Measurements from ENCODE around the gene FAM184B. TPM values are rescaled to one million over a fixed set of nuclear protein-coding genes. Genes with fewer than 3 reads are reported as not detected.
A peak's percentile ranks its signal among the peaks of the same experiment; 100 is the strongest.

The FAM184B gene
- total RNA-seq, 1 experiment from 2014 or later: 0.29 TPM

DNA sequence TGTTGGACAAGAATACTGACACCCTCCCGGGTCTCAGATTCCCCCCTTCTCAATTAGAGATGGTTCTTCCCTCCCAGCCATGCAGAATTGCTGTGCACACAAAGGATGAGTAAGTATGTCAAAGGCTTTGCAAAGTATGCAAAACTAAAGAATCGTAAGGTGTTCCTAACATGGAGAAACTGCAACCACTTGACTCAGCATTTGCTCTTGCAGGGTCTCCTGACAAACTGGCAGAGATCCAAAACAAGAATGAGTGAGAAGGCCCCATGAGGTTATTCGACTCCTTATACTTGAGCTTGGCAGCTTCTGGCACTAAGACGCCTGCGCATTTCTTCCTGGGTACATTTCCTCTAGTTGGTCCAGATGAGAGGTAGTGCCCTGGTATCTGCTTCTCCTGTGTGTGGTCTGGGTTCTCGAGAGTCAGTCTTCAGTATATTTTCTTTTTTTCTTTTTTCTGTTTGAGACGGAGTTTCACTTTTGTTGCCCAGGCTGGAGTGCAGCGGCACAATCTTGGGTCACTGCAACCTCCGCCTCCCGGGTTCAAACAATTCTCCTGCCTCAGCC lies 8.2 kb downstream of the FAM184B start:
- no peak for DNase-seq (ENCODE audit: low read depth)

DNA sequence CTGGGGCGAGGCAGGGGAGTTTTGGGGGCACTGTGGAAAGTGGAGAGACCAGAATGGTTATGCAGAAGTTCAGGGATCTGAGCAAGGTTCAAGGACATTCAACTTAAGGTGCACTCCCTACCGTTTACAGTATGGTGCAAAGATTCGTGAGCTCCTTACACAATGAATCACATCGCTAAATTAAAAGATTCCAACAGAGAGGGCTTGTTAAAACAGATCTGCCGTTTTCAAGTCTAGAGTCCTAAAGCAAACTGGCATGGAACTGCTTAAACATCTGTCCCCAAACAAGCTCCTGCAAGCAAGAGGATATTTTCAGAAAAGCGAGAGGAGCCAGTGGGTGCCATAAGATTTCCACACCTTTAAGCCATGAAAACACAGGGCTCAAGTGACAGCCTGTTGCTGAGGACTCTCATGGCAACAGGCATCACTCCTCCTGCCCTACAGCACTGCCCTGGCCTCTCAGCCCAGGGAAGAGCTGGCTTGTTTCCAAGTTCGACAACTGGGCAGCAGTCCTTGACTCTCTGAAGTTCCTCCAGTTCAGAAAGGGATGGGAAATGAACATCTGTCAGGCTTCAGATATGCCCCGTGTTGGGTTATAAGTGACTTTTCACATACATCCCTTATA lies 10.0 kb downstream of the FAM184B start:
- no peak for DNase-seq (ENCODE audit: low read depth)

DNA sequence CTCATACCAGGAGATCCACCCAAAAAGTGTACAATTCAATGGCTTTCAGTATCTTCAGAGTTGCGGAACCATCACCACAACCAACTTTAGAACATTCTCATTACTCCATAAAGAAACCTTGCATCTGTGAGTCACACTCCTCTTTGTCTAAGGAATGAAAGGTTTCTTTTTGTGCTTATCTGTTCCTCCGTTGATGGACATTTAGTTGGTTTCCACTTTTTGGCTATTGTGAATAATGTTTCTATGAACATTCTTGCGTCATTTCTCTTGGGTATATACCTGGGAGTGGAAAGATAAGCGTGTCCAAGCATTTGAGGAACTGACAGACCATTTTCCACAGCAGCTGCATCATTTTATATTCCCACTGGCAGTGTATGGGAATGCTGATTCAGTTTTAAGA lies 10.6 kb downstream of the FAM184B start:
- DNase-seq (ENCODE audit: low read depth): no peak

DNA sequence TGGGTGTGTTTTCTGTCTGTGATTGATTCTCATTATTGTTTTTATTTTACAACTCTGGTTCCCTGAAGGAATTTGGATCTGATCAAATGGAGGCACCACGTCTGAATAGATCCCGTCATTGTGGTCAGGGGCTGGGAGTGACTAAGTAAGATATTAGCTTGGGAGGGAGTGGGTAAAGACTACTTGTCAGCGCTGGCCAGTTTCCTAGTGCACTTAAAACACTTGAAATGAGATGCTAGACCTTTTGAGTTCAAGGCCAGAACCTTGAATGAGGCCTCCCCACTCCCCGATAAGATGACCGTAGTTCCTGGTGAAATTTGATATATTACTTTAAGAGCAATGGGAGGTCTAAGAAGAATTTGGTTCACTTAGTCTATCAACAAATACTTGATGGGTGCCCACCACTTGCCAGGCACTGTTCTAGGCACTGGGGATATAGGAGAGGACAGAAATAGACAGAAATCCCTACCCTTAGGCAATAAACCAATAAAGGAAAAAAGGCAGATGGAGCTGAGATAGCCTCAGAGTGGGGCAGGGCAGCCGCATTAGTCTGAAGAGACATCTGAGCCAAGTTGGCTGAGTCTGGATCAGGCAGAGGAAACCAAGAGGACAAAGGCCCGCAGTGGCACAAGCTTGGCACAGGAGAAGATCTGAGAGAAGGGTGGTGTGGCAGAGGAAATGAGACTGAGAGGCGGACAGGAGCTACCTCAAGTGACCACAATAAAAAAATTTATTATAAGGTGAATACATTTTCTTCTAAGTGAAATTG lies 11.8 kb downstream of the FAM184B start:
- no peak for DNase-seq (ENCODE audit: low read depth)

DNA sequence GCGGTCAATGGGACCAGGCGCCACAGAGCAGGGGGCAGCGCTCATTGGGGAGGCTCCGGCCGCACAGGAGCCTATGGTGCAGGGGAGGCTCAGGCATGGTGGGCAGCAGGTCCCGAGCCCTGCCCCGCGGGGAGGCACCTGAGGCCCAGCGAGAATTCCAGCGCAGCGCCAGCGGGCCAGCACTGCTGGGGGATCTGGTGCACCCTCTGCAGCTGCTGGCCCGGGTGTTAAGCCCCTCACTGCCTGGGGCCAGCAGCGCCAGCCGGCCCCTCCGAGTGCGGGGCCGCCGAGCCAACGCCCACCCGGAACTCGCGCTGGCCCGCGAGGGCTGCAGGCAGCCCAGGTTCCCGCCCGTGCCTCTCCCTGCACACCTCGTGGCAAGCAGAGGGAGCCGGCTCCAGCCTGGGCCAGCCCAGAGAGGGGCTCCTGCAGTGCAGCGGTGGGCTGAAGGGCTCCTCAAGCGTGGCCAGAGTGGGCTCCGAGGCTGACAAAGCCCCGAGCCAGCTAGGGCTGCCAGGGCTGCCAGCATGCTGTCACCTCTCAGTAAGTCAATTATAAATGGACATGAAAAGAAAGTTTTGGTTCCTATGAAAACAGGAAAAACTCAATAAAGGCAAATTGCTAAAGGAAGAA lies 14.5 kb downstream of the FAM184B start:
- no peak for DNase-seq (ENCODE audit: low read depth)

DNA sequence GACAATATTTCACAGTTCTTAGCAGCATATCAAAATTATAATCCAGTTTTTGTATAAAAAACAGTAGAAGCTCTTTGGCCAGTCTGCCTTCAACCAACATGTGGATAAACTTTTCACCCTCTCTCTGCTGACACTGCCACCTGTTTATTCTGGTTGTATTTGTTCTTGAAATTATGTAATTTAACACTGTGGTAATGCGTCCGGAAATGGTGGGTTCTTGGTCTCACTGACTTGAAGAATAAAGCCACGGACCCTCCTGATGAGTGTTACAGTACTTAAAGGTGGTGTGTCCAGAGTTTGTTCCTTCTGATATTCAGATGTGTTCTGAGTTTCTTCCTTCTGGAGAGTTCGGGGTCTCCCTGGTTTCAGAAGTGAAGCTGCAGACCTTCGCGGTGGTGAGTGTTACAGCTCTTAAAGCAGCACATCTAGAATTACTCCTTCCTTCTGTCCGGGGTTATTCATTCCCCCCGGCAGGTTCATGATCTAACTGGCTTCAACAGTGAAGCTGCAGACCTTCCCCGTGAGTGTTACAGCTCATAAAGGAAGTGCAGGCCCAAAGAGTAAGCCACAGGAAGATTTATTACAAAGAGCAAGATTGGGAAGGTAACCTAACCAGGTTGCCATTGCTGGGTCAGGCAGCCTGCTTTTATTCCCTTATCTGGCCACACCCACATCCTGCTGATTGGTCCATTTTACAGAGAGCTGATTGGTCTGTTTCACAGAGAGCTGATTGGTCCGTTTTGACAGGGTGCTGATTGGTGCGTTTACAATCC lies 15.7 kb downstream of the FAM184B start:
- no peak for DNase-seq (ENCODE audit: low read depth)

DNA sequence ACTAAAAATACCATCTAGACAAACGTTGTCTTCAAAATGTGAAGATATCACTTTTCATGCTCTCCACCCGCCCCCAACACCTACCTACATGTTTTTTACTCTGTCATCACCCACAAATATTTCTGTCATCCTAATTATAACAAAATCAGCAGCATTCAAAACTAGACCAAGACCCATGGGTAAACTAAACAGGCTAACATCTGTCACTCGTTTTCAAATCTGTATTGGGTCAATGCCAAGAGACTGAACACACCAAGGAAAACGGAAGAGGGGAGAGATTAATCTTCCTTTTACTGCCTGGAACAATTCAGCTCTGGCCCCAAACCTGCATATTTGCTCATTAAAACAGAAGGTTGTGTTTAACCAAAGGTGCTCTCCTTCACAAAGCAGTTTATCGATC lies 17.5 kb downstream of the FAM184B start:
- no peak for DNase-seq (ENCODE audit: low read depth)

DNA sequence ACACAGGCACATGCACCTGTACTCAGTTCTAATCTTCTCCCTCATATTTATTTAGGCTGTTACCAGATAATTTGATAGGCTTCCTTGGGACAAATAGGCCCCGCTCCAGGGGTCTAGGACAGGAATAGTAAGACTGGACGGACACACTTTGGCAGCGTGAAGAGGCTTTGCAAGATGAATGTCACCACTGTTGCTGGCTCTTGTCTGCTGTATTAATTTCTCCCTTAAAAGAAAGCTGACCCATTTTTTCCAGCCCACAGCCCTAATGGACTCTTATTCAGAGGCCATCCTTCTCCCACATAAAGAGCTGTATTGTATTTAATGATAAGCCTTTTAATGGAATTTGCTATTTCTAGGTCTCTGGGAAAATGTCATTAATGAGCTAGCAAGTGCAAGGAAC lies 18.0 kb downstream of the FAM184B start:
- DNase-seq (ENCODE audit: low read depth): no peak

DNA sequence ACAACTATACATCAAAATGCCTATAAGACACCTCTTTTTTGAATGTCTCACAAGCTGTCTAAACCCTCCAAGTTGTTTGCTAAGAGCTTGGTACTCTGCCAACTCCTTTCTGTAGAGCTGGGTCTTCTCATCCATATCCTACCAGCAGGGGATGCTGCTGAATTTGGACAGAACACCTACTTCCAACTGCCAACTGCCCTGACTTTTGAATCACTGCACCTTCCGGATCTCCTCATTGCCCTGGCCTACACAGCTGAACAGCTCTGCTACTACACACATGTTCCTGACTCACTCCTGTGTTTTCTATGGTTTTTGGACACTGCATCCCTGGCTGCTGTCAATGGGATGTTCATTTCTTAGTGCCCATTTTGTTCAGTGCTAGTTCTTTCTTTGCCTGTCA lies 18.7 kb downstream of the FAM184B start:
- no peak for DNase-seq (ENCODE audit: low read depth)

DNA sequence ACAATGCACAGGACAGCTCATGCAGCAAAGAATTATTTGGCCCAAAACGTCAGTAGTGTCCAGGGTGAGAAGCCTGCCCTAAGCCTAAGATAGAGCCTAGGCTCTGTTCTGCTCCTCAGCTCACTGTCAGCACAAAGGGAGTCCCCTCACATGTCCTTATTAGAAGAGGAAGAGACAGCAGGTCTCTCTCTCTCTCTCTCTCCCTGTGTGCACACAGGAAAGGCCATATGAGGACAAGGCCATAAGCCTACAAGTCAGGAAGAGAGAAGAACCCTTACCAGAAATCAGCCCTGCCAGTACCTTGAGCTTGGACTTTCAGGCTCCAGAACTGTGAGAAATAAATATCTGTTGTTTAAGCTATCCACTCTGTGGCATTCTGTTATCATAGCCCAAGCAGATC lies 20.4 kb downstream of the FAM184B start:
- no peak for DNase-seq (ENCODE audit: low read depth)

DNA sequence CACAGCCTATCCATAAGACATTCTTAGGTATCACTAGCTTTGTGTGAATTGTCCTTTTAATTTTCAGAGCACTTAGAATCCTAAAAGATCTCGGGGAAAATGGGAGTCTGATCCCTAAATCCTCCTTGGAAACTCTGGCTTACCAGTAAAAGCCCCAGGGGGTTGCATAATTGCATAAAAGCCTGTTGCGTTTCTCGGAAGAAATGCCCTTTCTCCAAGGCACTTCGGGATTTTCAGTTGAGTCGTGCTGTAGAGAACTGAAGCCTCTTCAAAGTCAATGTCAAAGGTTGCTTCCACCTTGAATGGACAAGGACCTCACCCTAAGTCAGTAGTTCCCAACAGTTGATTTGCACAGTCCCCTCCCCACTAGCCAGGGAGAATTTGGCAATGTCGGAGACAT lies 20.8 kb downstream of the FAM184B start:
- DNase-seq (ENCODE audit: low read depth): no peak

DNA sequence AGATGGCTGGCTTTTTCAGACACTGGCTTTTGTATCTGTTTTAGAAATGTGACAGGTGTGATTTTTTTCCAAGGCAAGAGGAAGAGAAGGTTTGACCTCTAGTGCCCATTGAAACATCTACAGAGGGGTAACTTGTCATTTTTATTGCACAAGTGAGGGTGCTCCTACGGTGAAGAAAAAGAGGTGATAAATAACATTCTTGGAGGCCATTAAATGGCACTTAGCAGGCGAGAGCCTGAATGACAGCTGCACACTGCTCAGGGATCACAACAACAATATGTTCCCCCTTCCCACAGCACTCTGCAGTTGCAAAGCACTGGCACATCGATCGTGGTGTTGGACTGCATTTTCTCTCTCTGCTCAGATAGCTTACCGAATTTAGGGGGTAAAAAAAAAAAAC lies 22.9 kb downstream of the FAM184B start:
- no peak for DNase-seq (ENCODE audit: low read depth)

DNA sequence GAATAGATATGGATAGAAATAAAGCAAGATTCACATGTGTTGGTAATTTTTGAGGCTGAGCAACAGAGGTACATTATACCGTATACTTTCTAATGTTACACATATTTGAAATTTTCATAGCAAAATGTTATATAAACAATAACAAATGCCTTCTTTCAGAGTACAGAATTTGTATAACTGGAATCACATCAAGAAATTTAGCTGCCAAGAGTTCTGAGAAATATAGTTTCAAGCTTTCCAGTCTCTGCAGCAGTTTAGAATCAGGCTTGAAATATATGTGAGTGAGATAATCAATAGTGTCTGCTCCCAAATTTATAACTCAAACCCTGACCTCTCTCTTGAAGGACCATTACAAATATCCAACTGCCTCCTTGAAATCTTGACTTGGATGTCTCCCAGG lies 23.8 kb downstream of the FAM184B start:
- DNase-seq (ENCODE audit: low read depth): no peak

DNA sequence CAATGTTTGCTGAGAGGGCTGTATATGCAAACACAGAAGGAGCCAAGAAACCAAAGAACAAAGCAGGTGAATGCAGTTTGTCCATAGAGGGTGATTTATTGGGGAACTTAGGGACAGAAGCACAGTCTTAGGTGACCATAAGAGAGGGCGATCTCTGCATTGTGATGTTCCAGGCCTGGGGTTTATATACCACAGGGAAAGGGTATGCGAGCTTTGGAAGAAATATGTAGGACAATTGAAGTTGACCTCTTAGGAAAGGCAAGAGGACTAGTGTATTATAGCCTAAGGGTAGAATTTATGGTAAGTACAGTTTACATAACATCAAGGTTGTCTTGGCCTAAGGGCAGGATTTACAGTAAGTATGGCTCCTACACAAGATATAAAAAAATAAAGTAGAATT lies 27.8 kb downstream of the FAM184B start:
- no peak for DNase-seq (ENCODE audit: low read depth)

DNA sequence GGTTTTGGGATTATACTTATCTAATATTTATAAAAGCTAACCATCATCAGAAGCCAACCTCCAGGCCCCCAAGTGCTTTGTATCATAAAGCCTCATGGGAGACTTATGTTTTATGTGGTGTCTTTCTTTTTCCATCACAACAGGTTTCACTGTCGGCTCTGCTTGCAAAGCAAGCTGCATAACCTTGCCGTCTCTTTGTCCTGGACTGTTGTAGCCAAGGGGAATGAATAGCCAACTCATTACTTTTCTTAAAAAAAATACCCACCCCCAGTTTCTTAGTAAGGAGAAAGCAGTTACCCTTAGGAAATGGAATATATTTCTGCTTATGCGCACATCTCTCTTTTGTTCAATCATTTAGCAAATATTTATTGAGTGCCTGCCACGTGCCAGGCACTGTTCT lies 40.7 kb downstream of the FAM184B start:
- DNase-seq (ENCODE audit: low read depth): no peak

DNA sequence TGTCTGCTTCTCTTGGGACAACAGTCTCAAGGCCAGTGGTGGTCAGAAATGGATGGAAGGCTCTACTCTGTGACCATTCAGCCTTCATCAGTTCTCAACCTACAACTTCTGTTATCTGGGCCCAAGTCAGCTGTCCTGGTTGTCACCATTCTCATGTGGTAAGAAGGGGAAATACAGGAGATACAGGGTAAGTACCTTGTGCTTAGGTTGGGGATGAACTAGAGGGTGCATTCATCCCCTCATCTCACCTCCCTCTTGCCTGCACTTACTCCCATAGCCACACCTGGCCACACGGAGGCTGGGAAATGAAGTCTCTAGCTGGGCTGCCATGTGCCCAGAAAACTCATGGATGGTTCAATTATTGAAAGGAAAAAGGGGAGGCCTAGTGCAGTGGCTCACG lies 44.9 kb downstream of the FAM184B start:
- DNase-seq (ENCODE audit: low read depth): no peak

DNA sequence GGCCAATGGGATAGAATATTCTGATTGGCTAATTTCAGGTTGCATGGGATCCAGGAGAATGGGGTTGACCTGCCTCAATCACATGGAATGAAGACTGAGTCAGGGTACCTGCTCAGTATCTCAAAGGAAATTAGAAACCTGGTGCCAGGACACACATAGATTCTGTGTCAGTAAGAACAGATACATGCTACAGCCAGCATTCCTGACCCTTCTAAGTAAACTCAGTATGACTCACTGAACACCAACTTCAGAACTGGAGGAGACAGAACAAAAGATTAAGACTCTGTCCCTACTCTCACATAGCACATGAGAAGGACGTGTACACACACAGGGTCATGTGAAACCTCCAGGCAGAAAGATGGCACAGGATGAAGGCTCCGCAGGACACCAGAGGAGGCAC lies 54.5 kb downstream of the FAM184B start:
- no peak for DNase-seq (ENCODE audit: low read depth)

DNA sequence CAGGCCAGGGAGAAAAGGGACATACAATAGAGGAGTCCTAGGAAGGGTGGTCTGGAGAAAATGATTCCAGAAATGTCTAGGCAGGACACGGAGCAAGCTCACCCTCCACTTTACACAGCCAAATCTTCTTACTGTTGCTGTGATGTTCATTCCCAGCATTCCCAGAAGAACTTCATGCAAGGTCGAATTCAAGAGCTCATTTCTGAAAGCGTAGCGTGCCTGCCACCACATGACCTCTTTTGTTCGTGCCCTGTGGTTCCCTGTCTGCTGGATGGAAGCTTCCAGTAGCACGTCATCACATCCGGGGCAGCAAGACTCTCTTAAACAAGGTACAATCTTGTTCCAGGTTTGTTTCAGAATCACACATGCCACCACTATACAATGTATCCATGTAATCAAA lies 57.8 kb downstream of the FAM184B start:
- no peak for DNase-seq (ENCODE audit: low read depth)

DNA sequence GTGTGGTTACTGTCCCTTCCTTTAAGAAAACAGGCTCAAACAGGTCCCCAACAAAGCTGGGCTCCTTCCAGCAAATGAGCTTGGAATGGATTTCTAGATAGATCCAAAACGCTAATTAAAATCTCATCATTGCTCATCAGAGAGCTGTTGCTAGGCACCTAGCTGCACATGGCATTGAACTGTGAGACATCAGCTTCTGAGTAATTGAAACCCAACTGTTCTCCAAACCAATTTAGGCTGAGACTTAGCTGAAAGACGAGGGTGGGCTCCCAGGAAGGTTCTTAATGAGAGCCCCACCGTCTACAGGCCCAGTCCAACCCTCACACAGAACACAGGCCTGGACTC lies 59.1 kb downstream of the FAM184B start:
- DNase-seq (ENCODE audit: low read depth): no peak

DNA sequence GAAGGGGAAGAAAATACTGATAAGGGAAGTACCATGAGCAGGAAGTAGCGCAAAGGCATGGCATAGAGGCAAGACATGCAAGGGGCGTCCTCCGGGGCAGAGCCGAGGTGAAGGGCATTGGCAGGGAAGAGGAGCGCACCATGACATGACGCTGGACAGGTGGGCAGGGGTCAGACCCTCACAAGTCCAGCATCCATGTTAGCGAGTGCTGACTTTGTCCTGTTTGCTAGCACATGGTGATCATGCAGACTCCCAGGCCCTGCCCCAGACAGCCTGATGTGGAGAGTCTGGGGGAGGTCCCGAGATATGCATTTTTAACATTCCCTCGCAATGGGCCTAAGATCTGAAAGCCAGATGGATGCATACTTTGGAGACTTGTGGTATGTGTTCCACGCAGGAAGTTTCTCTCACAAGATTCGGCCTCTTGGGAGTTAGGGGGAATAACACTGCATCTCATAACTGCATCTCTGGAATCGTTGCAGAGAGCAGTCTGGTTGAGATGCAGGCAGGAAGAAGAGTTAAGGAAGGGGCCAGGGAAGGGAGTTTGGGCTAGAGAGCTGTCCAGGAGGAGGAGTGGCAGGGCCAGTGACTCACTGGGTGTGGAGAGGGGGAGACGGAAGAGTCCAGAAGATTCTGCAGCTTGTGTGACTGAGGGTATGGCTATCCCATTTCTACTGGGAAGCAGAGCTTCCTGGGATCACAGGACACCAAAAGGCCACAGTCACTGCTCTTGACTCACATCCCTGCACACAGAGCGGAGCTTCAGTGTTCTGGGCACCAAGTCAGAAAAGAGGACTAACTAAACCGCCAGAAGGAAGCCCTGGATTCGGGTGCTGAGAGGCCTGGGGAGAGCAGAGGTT lies 59.7 kb downstream of the FAM184B start:
- DNase-seq (ENCODE audit: low read depth): peak; percentile 35

DNA sequence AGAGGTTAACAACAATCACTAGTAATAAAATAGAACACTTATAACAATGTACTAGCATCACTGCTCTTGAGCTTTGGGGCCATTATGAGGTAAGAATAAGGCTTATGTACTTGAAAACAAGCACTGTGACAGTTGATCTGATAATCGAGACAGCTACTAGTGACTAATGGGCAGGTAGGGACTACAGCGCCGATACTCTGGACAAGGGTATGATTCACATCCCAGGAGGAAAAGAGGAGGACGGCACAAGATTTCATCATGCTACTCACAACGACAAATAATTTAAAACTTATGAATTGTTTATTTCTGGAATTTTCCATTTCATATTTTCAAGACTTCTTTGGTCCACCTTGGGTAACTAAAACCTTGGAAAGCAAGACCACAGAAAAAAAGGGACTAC lies 62.3 kb downstream of the FAM184B start:
- no peak for DNase-seq (ENCODE audit: low read depth)

All from Daoy (cell line).